CD14-positive monocyte (primary cell): ENCODE results near the gene KRTAP1-1. TPM values are rescaled to one million over a fixed set of nuclear protein-coding genes. Genes with fewer than 3 reads are reported as not detected.

ENCODE experiments used
- DNase-seq, 3 donors: peaks; one replicate each; pipeline ENCODE4 v3.0.0-alpha.2; 2011 to 2022
- H2AFZ ChIP-seq: 2 replicates; pipeline ENCODE4 v1.6.0; 2012; ENCODE audit warnings: mild to moderate bottlenecking, low read depth, low read length, inconsistent platforms; ENCODE audit not compliant: insufficient read depth, poor library complexity, severe bottlenecking
- H3K27ac ChIP-seq, 2 donors: 1 replicate in 1 of 2; 2 replicates in 1 of 2; pipeline ENCODE4 v1.5.1; 2012 to 2013; ENCODE audit warnings: low read length in 2 of 2, control low read depth in 1 of 2, inconsistent platforms in 1 of 2, low read depth in 1 of 2, mild to moderate bottlenecking in 1 of 2
- H3K27me3 ChIP-seq, 2 donors: one replicate each; pipeline versions ENCODE4 v1.6.0 to v1.6.1; 2011 to 2013; ENCODE audit warnings: low read length in 2 of 2; ENCODE audit not compliant: control insufficient read depth in 2 of 2, insufficient read depth in 2 of 2
- H3K36me3 ChIP-seq, 2 donors: replicated peaks in 1 of 2; 1 replicate in 1 of 2; 2 replicates in 1 of 2; pipeline versions ENCODE4 v1.5.1 to v1.6.1; 2012 to 2013; ENCODE audit warnings: low read length in 2 of 2, control low read depth in 1 of 2, inconsistent platforms in 1 of 2, mild to moderate bottlenecking in 1 of 2; ENCODE audit not compliant: insufficient read depth in 2 of 2, control insufficient read depth in 1 of 2
- H3K4me1 ChIP-seq, 2 donors: 1 replicate in 1 of 2; 2 replicates in 1 of 2; pipeline versions ENCODE4 v1.5.1 to v1.6.1; 2012 to 2013; ENCODE audit warnings: low read length in 2 of 2, control low read depth in 1 of 2, inconsistent platforms in 1 of 2, mild to moderate bottlenecking in 1 of 2, moderate library complexity in 1 of 2; ENCODE audit not compliant: insufficient read depth in 2 of 2, control insufficient read depth in 1 of 2
- H3K4me2 ChIP-seq: replicated peaks from 2 replicates; pipeline ENCODE3; 2012; ENCODE audit warnings: low read length, moderate library complexity, mild to moderate bottlenecking; ENCODE audit not compliant: poor library complexity, severe bottlenecking; ENCODE audit errors: extremely low read depth
- H3K4me3 ChIP-seq, 3 experiments: fragments of 200-600 bp in 1 of 3; sonication (generic) in 1 of 3; replicated peaks in 1 of 3; 1 replicate in 2 of 3; 2 replicates in 1 of 3; pipeline ENCODE4 v1.5.1; 2011 to 2013; ENCODE audit warnings: low read length in 3 of 3, mild to moderate bottlenecking in 3 of 3, control low read depth in 2 of 3, low read depth in 2 of 3, inconsistent platforms in 1 of 3, moderate library complexity in 1 of 3
- H3K79me2 ChIP-seq: 2 replicates; pipeline ENCODE4 v1.6.0; 2012; ENCODE audit warnings: mild to moderate bottlenecking, control low read depth, inconsistent platforms, low read length, moderate library complexity; ENCODE audit not compliant: insufficient read depth
- H3K9ac ChIP-seq: 2 replicates; pipeline ENCODE4 v1.6.0; 2017; ENCODE audit warnings: low read length, mild to moderate bottlenecking; ENCODE audit not compliant: insufficient read depth, poor library complexity, severe bottlenecking
- H3K9me3 ChIP-seq, 2 donors: replicated peaks in 1 of 2; 1 replicate in 1 of 2; 2 replicates in 1 of 2; pipeline versions ENCODE4 v1.5.1 to v1.6.1; 2012 to 2013; ENCODE audit warnings: low read length in 2 of 2, control low read depth in 1 of 2; ENCODE audit not compliant: control insufficient read depth in 1 of 2, insufficient read depth in 1 of 2
- H4K20me1 ChIP-seq: 2 replicates; pipeline ENCODE4 v1.6.0; 2012; ENCODE audit warnings: mild to moderate bottlenecking, low read length, control low read depth, moderate library complexity; ENCODE audit not compliant: insufficient read depth
- H3K27ac Mint-ChIP-seq, 7 donors: one replicate each; pipeline ENCODE4 v1.8.0; 2020; ENCODE audit warnings: mild to moderate bottlenecking in 7 of 7, mixed read lengths in 7 of 7, moderate library complexity in 6 of 7, inconsistent platforms in 2 of 7
- H3K27me3 Mint-ChIP-seq, 3 donors: one replicate each; pipeline ENCODE4 v1.8.0; 2021 to 2022; ENCODE audit warnings: low read depth in 3 of 3, mild to moderate bottlenecking in 3 of 3, mixed read lengths in 3 of 3, moderate library complexity in 3 of 3, inconsistent platforms in 1 of 3
- H3K36me3 Mint-ChIP-seq, 2 donors: one replicate each; pipeline ENCODE4 v1.8.0; 2020; ENCODE audit warnings: mixed read lengths in 2 of 2, inconsistent platforms in 1 of 2, mild to moderate bottlenecking in 1 of 2
- H3K4me1 Mint-ChIP-seq: one replicate; pipeline ENCODE4 v1.8.0; 2020; ENCODE audit warnings: mild to moderate bottlenecking, mixed read lengths
- H3K4me3 Mint-ChIP-seq, 2 donors: one replicate each; pipeline ENCODE4 v1.8.0; 2020; ENCODE audit warnings: mild to moderate bottlenecking in 2 of 2, mixed read lengths in 2 of 2, moderate library complexity in 1 of 2
- H3K9me3 Mint-ChIP-seq, 7 donors: one replicate each; pipeline ENCODE4 v1.8.0; 2020 to 2022; ENCODE audit warnings: mixed read lengths in 7 of 7, mild to moderate bottlenecking in 6 of 7, moderate library complexity in 6 of 7, inconsistent platforms in 2 of 7
- WGBS: methylation state at CpG from one replicate; pipeline ENCODE4 v1.1.5; 2013; ENCODE audit warnings: missing lambda C conversion rate; ENCODE audit not compliant: insufficient coverage; 5-methylcytosine and 5-hydroxymethylcytosine counted together
- intact Hi-C, 2 donors: fragments of 100-400 bp; cut with micrococcal nuclease; formaldehyde crosslinking; loops; one replicate each; pipeline versions ENCODE4 v1.15.0 to v1.15.1; 2023
- polyA plus RNA-seq, 3 donors: library from polyadenylated mRNA; depleted of rRNA in 1 of 3; unstranded in 2 of 3; stranded (reverse) in 1 of 3; fragments of 300-500 nt in 2 of 3; fragments of >200 nt in 1 of 3; fragmentation: Illumina TruSeq in 2 of 3; gene quantifications; 1 replicate in 2 of 3; 2 replicates in 1 of 3; pipeline ENCODE4 v1.2.3, GENCODE V29; 2012 to 2021
- TF ChIP-seq, protein P1 (sequence below): fragments of 200-600 bp; IDR thresholded peaks from one replicate; pipeline ENCODE4 v1.8.0; 2022; ENCODE audit warnings: antibody characterized with exemption, mild to moderate bottlenecking

The KRTAP1-1 gene
- polyA plus RNA-seq, 3 donors = not detected

DNA sequence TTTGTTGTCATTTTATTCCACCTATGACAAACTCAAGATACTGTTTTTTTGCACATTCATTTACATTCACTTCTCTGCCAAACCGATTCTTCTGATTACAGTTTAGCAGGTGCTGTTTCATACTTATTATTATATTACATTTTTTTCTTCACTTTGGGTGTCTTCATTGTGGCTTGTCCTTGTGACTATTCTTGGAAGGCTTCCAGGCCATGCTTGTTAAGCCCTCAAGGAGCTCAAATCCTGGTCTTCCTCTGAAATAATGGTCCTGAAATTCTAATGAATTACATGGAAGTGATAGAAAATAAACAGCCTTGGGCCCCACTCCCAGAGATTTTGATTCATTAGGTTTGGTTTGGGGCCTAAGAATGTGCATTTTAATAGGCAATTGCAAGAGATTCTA is 23.1 kb upstream of the KRTAP1-1 start:
- Histone ChIP-seq H3K79me2 (no peaks in the 10 kb centered on the region), H3K4me1 (no peaks in the 10 kb centered on the region), H3K36me3 (no peaks in the 10 kb centered on the region), H3K4me2 (no peak overlapping the region), H3K9ac (no peak overlapping the region), H3K27ac (no peak overlapping the region), H2AFZ (no peak overlapping the region), H3K4me3 (no peak overlapping the region), H3K9me3 (no peaks in the 10 kb centered on the region), H4K20me1 (no peaks in the 10 kb centered on the region), H3K27me3 (peaks cover 18 to 19% of the 10 kb centered on the region in 2 donors)
- Mint-ChIP-seq H3K4me1 (no peaks in the 10 kb centered on the region), H3K9me3 (peaks cover 0 to 2% (median 0%) of the 10 kb centered on the region in 7 donors), H3K27me3 (peaks cover 12 to 22% (median 19%) of the 10 kb centered on the region in 3 donors), H3K36me3 (peaks cover 0 to 2% of the 10 kb centered on the region in 2 donors), H3K4me3 (no peak overlapping the region), H3K27ac (no peak overlapping the region)
- intact Hi-C loops = no loop called here
- WGBS = no CpG with 5 or more reads among the region's 1 CpG
- TF ChIP-seq, protein P1, sequence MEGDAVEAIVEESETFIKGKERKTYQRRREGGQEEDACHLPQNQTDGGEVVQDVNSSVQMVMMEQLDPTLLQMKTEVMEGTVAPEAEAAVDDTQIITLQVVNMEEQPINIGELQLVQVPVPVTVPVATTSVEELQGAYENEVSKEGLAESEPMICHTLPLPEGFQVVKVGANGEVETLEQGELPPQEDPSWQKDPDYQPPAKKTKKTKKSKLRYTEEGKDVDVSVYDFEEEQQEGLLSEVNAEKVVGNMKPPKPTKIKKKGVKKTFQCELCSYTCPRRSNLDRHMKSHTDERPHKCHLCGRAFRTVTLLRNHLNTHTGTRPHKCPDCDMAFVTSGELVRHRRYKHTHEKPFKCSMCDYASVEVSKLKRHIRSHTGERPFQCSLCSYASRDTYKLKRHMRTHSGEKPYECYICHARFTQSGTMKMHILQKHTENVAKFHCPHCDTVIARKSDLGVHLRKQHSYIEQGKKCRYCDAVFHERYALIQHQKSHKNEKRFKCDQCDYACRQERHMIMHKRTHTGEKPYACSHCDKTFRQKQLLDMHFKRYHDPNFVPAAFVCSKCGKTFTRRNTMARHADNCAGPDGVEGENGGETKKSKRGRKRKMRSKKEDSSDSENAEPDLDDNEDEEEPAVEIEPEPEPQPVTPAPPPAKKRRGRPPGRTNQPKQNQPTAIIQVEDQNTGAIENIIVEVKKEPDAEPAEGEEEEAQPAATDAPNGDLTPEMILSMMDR = no peak
- DNase-seq = no peak

DNA sequence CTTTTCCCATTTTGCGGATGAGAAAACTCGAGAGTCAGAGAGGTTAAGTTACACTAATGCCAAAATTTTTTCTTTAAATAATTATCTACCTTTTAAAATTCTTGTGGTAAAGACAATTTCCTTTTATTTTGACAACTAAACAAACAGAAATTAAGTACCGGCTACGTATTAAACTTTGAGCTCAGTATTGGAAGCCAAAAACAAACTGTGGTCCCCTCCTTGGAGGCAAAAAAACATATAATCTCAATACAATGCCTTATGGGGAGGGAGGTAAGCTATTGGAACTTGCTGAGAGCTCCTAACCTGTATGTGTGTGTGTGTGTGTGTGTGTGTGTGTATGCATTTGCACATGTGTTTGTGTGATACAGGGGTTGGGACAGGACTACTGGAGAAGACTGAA is 22.2 kb upstream of the KRTAP1-1 start:
- TF ChIP-seq, protein P1 = no peak
- no CpG with 5 or more reads among the region's 4 CpGs for WGBS
- H3K4me2 ChIP-seq = no peak overlapping the region
- no peak overlapping the region for H3K4me3 ChIP-seq
- DNase-seq = no peak
- H3K27ac ChIP-seq = no peak overlapping the region
- peaks cover 19 to 26% of the 10 kb centered on the region in 2 donors for H3K27me3 ChIP-seq
- no peak overlapping the region for H3K9ac ChIP-seq
- peaks cover 0 to 2% of the 10 kb centered on the region in 2 donors for H3K36me3 Mint-ChIP-seq
- peaks cover 13 to 30% (median 20%) of the 10 kb centered on the region in 3 donors for H3K27me3 Mint-ChIP-seq
- H4K20me1 ChIP-seq = no peaks in the 10 kb centered on the region
- H3K4me3 Mint-ChIP-seq = no peak overlapping the region
- H3K4me1 Mint-ChIP-seq = no peaks in the 10 kb centered on the region
- no peaks in the 10 kb centered on the region for H3K79me2 ChIP-seq
- no peak overlapping the region for H3K27ac Mint-ChIP-seq
- no peaks in the 10 kb centered on the region for H3K9me3 ChIP-seq
- no peak overlapping the region for H2AFZ ChIP-seq
- H3K36me3 ChIP-seq = no peaks in the 10 kb centered on the region
- H3K4me1 ChIP-seq = no peaks in the 10 kb centered on the region
- intact Hi-C loops = no loop called here
- H3K9me3 Mint-ChIP-seq = peaks cover 0 to 2% (median 0%) of the 10 kb centered on the region in 7 donors
